GM23338 (cell line): Measurements from ENCODE around the gene TPP1. TPM values are rescaled to one million over a fixed set of nuclear protein-coding genes. Genes with fewer than 3 reads are reported as not detected.

Source experiments
- ATAC-seq: fragments of 200-7000 bp; cut with Tn5 transposase; 3 replicates; pipeline ENCODE4 v1.9.1; 2020
- DNase-seq: peaks from one replicate; pipeline ENCODE4 v3.0.0-alpha.2; 2015; ENCODE audit warnings: low spot score
- H2AFZ ChIP-seq: fragments of 200-600 bp; sonication (generic); 2 replicates; pipeline ENCODE4 v1.8.0; 2016; ENCODE audit warnings: antibody characterized with exemption, mild to moderate bottlenecking, moderate library complexity
- H3F3A ChIP-seq: fragments of 200-600 bp; sonication (generic); replicated peaks from 2 replicates; pipeline ENCODE4 v1.8.0; 2017; ENCODE audit warnings: antibody characterized with exemption, mixed run types, low read depth
- H3K27ac ChIP-seq: fragments of 200-600 bp; sonication (generic); 2 replicates; pipeline ENCODE4 v1.6.1; 2016; ENCODE audit warnings: low read depth
- H3K27me3 ChIP-seq: fragments of 200-600 bp; sonication (generic); 2 replicates; pipeline ENCODE4 v1.8.0; 2016; ENCODE audit warnings: mild to moderate bottlenecking, mixed run types, moderate library complexity; ENCODE audit not compliant: insufficient read depth
- H3K36me3 ChIP-seq: fragments of 200-600 bp; sonication (generic); 2 replicates; pipeline ENCODE4 v1.8.0; 2016; ENCODE audit warnings: mild to moderate bottlenecking; ENCODE audit not compliant: insufficient read depth
- H3K4me1 ChIP-seq: fragments of 200-600 bp; sonication (generic); 2 replicates; pipeline ENCODE4 v1.8.0; 2016; ENCODE audit warnings: mild to moderate bottlenecking, moderate library complexity; ENCODE audit not compliant: insufficient read depth
- H3K4me2 ChIP-seq: fragments of 200-600 bp; sonication (generic); 2 replicates; pipeline ENCODE4 v1.7.1; 2017; ENCODE audit warnings: mixed run types
- H3K4me3 ChIP-seq: fragments of 200-600 bp; sonication (generic); 2 replicates; pipeline ENCODE4 v1.6.1; 2016; ENCODE audit warnings: mixed run types
- H3K79me2 ChIP-seq: fragments of 200-600 bp; sonication (generic); replicated peaks from 2 replicates; pipeline ENCODE4 v1.8.0; 2017; ENCODE audit warnings: mild to moderate bottlenecking; ENCODE audit not compliant: insufficient read depth
- H3K9me2 ChIP-seq: fragments of 200-600 bp; sonication (generic); 2 replicates; pipeline ENCODE4 v1.8.0; 2017; ENCODE audit not compliant: insufficient read depth
- H4K20me1 ChIP-seq: fragments of 200-600 bp; sonication (generic); replicated peaks from 2 replicates; pipeline ENCODE4 v1.8.0; 2017; ENCODE audit warnings: mild to moderate bottlenecking; ENCODE audit not compliant: insufficient read depth
- H3K27ac Mint-ChIP-seq: 2 replicates; pipeline ENCODE4 v1.8.0; 2020; ENCODE audit warnings: inconsistent platforms, mild to moderate bottlenecking, moderate library complexity, mixed read lengths
- H3K27me3 Mint-ChIP-seq: 3 replicates; pipeline ENCODE4 v1.8.0; 2022; ENCODE audit warnings: low read depth, mild to moderate bottlenecking, moderate library complexity, mixed read lengths, inconsistent platforms; ENCODE audit not compliant: insufficient read depth, poor library complexity
- H3K36me3 Mint-ChIP-seq: 3 replicates; pipeline ENCODE4 v1.8.0; 2021; ENCODE audit warnings: low read depth, mild to moderate bottlenecking, inconsistent platforms, moderate library complexity, mixed read lengths
- H3K4me1 Mint-ChIP-seq: 3 replicates; pipeline ENCODE4 v1.8.0; 2020; ENCODE audit warnings: mild to moderate bottlenecking, inconsistent platforms, mixed read lengths
- H3K4me3 Mint-ChIP-seq: 3 replicates; pipeline ENCODE4 v1.8.0; 2021; ENCODE audit warnings: moderate library complexity, mild to moderate bottlenecking, inconsistent platforms, mixed read lengths
- H3K9me3 Mint-ChIP-seq: 3 replicates; pipeline ENCODE4 v1.8.0; 2020; ENCODE audit warnings: moderate library complexity, mild to moderate bottlenecking, inconsistent platforms, mixed read lengths
- CREB1 ChIP-seq: fragments of 250-450 bp; sonication (Bioruptor Pico); IDR thresholded peaks from 2 replicates; pipeline ENCODE4 v1.5.0; 2020; ENCODE audit warnings: low read depth, mild to moderate bottlenecking, moderate library complexity
- EZH2 ChIP-seq: fragments of 200-600 bp; sonication (generic); IDR thresholded peaks from one replicate; pipeline ENCODE4 v1.8.0; 2017; ENCODE audit warnings: antibody characterized with exemption, mild to moderate bottlenecking, low read depth; ENCODE audit not compliant: unreplicated experiment
- EZH2phosphoT487 ChIP-seq: fragments of 200-600 bp; sonication (generic); IDR thresholded peaks from one replicate; pipeline ENCODE4 v1.8.1; 2018; ENCODE audit warnings: antibody characterized with exemption; ENCODE audit not compliant: unreplicated experiment
- JUNB ChIP-seq: IDR thresholded peaks from one replicate; pipeline ENCODE4 v1.6.1; 2016; ENCODE audit warnings: antibody characterized with exemption; ENCODE audit not compliant: unreplicated experiment
- NANOG ChIP-seq: IDR thresholded peaks from 2 replicates; pipeline ENCODE4 v1.6.1; 2016; ENCODE audit warnings: antibody characterized with exemption, borderline replicate concordance
- POLR2AphosphoS5 ChIP-seq: IDR thresholded peaks from 2 replicates; pipeline ENCODE4 v1.6.1; 2016; ENCODE audit warnings: antibody characterized with exemption, low read depth
- STAT1 ChIP-seq: IDR thresholded peaks from one replicate; pipeline ENCODE4 v1.6.1; 2016; ENCODE audit warnings: antibody characterized with exemption; ENCODE audit not compliant: unreplicated experiment
- ZNF114 ChIP-seq: fragments of 250-450 bp; sonication (Bioruptor Pico); IDR thresholded peaks from 2 replicates; pipeline ENCODE4 v1.5.0; 2020; ENCODE audit warnings: mild to moderate bottlenecking, moderate library complexity
- ZNF331 ChIP-seq: fragments of 250-450 bp; sonication (Bioruptor Pico); IDR thresholded peaks from 2 replicates; pipeline ENCODE4 v1.5.0; 2020; ENCODE audit warnings: low read depth, mild to moderate bottlenecking, moderate library complexity
- polyA plus RNA-seq: library from polyadenylated mRNA; unstranded; fragments of >200 nt; fragmentation: Nextera tagmentation; extraction: Ambion mirVana; gene quantifications from 2 replicates; pipeline ENCODE4 v1.2.1, GENCODE V29; 2016
- total RNA-seq: library from RNA; depleted of rRNA; stranded (reverse); fragments of >200 nt; shearing (Covaris generic); gene quantifications from 2 replicates; pipeline ENCODE4 v1.2.3, GENCODE V29; 2014
- TF ChIP-seq, protein P1 (sequence below): IDR thresholded peaks from 2 replicates; pipeline ENCODE4 v1.6.1; 2016; ENCODE audit warnings: antibody characterized with exemption
- TF ChIP-seq, protein P2 (sequence below), 2 experiments: fragments of 200-600 bp in 1 of 2; sonication (generic) in 1 of 2; conservative IDR thresholded peaks; 2 replicates each; pipeline versions ENCODE4 v1.5.1 to v1.6.1; 2016 to 2017; ENCODE audit warnings: antibody characterized with exemption in 2 of 2, low read depth in 2 of 2, mild to moderate bottlenecking in 2 of 2, moderate library complexity in 1 of 2
- TF ChIP-seq, protein P3 (sequence below): fragments of 250-450 bp; sonication (Bioruptor Pico); IDR thresholded peaks from 2 replicates; pipeline ENCODE4 v1.5.0; 2020; ENCODE audit warnings: mild to moderate bottlenecking, moderate library complexity
- TF ChIP-seq, protein P4 (sequence below): IDR thresholded peaks from one replicate; pipeline ENCODE4 v1.6.1; 2018; ENCODE audit warnings: antibody characterized with exemption; ENCODE audit not compliant: unreplicated experiment

TPP1 gene
- total and polyA plus RNA-seq, 2 experiments from 2014 or later: 21.7 to 49.7 TPM

DNA sequence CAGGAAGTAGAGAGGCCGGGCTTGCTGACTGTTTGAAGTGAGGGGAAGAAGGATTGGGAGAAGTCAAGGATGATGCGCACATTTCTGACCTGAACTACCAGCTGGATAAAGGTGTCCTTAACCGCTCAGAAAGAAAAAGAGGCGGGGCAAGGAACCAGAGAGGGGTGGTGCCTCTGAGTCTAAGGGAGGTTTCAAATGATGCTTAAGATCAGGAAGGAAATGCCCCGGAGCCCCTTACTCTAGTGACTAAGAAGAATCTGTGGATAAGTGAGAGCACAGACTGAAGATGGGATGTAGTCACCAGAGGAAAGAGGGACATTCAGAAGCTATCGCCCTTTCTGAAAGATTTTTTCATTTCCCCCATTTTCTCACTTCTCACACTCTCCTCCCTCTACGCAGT lies 23.7 kb upstream of the TPP1 start:
- Histone ChIP-seq H3K4me1 (peaks cover 13% of the 10 kb centered on the region; the same call in 1 of the 2 replicates), H3K27ac (no peak overlapping the region), H3K4me2 (no peak overlapping the region), H3K9me2 (0 out of 2 replicates have a peak, but pooled peaks cover 7% of the 10 kb centered on the region), H3K79me2 (no peaks in the 10 kb centered on the region), H3K36me3 (no peaks in the 10 kb centered on the region), H3K27me3 (no peaks in the 10 kb centered on the region), H2AFZ (no peak overlapping the region), H3F3A (no peaks in the 10 kb centered on the region), H3K4me3 (no peak overlapping the region), H4K20me1 (no peaks in the 10 kb centered on the region)
- ATAC-seq (no peak), DNase-seq (no peak)
- H3K4me3 Mint-ChIP-seq: no peak overlapping the region
- no peaks in the 10 kb centered on the region for H3K4me1 Mint-ChIP-seq
- H3K36me3 Mint-ChIP-seq: no peaks in the 10 kb centered on the region
- H3K9me3 Mint-ChIP-seq: no peaks in the 10 kb centered on the region
- no peak overlapping the region for H3K27ac Mint-ChIP-seq
- no peaks in the 10 kb centered on the region for H3K27me3 Mint-ChIP-seq
- TF ChIP-seq JUNB: no peak
- no peak for TF ChIP-seq POLR2AphosphoS5
- TF ChIP-seq, protein P1, sequence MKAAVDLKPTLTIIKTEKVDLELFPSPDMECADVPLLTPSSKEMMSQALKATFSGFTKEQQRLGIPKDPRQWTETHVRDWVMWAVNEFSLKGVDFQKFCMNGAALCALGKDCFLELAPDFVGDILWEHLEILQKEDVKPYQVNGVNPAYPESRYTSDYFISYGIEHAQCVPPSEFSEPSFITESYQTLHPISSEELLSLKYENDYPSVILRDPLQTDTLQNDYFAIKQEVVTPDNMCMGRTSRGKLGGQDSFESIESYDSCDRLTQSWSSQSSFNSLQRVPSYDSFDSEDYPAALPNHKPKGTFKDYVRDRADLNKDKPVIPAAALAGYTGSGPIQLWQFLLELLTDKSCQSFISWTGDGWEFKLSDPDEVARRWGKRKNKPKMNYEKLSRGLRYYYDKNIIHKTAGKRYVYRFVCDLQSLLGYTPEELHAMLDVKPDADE: no peak
- TF ChIP-seq, protein P2, sequence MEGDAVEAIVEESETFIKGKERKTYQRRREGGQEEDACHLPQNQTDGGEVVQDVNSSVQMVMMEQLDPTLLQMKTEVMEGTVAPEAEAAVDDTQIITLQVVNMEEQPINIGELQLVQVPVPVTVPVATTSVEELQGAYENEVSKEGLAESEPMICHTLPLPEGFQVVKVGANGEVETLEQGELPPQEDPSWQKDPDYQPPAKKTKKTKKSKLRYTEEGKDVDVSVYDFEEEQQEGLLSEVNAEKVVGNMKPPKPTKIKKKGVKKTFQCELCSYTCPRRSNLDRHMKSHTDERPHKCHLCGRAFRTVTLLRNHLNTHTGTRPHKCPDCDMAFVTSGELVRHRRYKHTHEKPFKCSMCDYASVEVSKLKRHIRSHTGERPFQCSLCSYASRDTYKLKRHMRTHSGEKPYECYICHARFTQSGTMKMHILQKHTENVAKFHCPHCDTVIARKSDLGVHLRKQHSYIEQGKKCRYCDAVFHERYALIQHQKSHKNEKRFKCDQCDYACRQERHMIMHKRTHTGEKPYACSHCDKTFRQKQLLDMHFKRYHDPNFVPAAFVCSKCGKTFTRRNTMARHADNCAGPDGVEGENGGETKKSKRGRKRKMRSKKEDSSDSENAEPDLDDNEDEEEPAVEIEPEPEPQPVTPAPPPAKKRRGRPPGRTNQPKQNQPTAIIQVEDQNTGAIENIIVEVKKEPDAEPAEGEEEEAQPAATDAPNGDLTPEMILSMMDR (conservative IDR thresholded peaks at IDR 0.05; ENCODE audit: low read depth in 2 of 2): no peak
- no peak for TF ChIP-seq STAT1
- TF ChIP-seq CREB1 (CRISPR knock-in tag): no peak
- TF ChIP-seq, protein P3, sequence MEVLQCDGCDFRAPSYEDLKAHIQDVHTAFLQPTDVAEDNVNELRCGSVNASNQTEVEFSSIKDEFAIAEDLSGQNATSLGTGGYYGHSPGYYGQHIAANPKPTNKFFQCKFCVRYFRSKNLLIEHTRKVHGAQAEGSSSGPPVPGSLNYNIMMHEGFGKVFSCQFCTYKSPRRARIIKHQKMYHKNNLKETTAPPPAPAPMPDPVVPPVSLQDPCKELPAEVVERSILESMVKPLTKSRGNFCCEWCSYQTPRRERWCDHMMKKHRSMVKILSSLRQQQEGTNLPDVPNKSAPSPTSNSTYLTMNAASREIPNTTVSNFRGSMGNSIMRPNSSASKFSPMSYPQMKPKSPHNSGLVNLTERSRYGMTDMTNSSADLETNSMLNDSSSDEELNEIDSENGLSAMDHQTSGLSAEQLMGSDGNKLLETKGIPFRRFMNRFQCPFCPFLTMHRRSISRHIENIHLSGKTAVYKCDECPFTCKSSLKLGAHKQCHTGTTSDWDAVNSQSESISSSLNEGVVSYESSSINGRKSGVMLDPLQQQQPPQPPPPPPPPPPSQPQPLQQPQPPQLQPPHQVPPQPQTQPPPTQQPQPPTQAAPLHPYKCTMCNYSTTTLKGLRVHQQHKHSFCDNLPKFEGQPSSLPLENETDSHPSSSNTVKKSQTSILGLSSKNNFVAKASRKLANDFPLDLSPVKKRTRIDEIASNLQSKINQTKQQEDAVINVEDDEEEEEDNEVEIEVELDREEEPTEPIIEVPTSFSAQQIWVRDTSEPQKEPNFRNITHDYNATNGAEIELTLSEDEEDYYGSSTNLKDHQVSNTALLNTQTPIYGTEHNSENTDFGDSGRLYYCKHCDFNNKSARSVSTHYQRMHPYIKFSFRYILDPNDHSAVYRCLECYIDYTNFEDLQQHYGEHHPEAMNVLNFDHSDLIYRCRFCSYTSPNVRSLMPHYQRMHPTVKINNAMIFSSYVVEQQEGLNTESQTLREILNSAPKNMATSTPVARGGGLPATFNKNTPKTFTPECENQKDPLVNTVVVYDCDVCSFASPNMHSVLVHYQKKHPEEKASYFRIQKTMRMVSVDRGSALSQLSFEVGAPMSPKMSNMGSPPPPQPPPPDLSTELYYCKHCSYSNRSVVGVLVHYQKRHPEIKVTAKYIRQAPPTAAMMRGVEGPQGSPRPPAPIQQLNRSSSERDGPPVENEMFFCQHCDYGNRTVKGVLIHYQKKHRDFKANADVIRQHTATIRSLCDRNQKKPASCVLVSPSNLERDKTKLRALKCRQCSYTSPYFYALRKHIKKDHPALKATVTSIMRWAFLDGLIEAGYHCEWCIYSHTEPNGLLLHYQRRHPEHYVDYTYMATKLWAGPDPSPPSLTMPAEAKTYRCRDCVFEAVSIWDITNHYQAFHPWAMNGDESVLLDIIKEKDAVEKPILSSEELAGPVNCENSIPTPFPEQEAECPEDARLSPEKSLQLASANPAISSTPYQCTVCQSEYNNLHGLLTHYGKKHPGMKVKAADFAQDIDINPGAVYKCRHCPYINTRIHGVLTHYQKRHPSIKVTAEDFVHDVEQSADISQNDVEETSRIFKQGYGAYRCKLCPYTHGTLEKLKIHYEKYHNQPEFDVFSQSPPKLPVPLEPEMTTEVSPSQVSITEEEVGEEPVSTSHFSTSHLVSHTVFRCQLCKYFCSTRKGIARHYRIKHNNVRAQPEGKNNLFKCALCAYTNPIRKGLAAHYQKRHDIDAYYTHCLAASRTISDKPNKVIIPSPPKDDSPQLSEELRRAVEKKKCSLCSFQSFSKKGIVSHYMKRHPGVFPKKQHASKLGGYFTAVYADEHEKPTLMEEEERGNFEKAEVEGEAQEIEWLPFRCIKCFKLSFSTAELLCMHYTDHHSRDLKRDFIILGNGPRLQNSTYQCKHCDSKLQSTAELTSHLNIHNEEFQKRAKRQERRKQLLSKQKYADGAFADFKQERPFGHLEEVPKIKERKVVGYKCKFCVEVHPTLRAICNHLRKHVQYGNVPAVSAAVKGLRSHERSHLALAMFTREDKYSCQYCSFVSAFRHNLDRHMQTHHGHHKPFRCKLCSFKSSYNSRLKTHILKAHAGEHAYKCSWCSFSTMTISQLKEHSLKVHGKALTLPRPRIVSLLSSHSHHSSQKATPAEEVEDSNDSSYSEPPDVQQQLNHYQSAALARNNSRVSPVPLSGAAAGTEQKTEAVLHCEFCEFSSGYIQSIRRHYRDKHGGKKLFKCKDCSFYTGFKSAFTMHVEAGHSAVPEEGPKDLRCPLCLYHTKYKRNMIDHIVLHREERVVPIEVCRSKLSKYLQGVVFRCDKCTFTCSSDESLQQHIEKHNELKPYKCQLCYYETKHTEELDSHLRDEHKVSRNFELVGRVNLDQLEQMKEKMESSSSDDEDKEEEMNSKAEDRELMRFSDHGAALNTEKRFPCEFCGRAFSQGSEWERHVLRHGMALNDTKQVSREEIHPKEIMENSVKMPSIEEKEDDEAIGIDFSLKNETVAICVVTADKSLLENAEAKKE (CRISPR knock-in tag): no peak
- TF ChIP-seq EZH2: no peak
- no peak for TF ChIP-seq NANOG
- no peak for TF ChIP-seq EZH2phosphoT487
- TF ChIP-seq, protein P4, sequence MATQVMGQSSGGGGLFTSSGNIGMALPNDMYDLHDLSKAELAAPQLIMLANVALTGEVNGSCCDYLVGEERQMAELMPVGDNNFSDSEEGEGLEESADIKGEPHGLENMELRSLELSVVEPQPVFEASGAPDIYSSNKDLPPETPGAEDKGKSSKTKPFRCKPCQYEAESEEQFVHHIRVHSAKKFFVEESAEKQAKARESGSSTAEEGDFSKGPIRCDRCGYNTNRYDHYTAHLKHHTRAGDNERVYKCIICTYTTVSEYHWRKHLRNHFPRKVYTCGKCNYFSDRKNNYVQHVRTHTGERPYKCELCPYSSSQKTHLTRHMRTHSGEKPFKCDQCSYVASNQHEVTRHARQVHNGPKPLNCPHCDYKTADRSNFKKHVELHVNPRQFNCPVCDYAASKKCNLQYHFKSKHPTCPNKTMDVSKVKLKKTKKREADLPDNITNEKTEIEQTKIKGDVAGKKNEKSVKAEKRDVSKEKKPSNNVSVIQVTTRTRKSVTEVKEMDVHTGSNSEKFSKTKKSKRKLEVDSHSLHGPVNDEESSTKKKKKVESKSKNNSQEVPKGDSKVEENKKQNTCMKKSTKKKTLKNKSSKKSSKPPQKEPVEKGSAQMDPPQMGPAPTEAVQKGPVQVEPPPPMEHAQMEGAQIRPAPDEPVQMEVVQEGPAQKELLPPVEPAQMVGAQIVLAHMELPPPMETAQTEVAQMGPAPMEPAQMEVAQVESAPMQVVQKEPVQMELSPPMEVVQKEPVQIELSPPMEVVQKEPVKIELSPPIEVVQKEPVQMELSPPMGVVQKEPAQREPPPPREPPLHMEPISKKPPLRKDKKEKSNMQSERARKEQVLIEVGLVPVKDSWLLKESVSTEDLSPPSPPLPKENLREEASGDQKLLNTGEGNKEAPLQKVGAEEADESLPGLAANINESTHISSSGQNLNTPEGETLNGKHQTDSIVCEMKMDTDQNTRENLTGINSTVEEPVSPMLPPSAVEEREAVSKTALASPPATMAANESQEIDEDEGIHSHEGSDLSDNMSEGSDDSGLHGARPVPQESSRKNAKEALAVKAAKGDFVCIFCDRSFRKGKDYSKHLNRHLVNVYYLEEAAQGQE: no peak
- TF ChIP-seq ZNF114: no peak
- no peak for TF ChIP-seq ZNF331 (CRISPR knock-in tag)
